AG10803 (cell line): ENCODE data around the gene STRN3.
"Not testable (repeated sequence)": the region's sequence is repeated elsewhere in the genome, so short reads cannot be mapped to it uniquely, and the experiment has no call there.

Experiments
- DNase-seq: peaks from one replicate; pipeline ENCODE4 v3.0.0; 2010; ENCODE audit warnings: low read depth
- H3K4me3 ChIP-seq: 2 replicates; pipeline ENCODE4 v1.5.1; 2011; ENCODE audit warnings: mild to moderate bottlenecking, low read length, control low read depth
- TF ChIP-seq, protein P1 (sequence below): conservative IDR thresholded peaks from 2 replicates; pipeline ENCODE4 v1.5.1; 2011; ENCODE audit warnings: mild to moderate bottlenecking, low read length, control low read depth, inconsistent platforms

STRN3 gene, protein sequence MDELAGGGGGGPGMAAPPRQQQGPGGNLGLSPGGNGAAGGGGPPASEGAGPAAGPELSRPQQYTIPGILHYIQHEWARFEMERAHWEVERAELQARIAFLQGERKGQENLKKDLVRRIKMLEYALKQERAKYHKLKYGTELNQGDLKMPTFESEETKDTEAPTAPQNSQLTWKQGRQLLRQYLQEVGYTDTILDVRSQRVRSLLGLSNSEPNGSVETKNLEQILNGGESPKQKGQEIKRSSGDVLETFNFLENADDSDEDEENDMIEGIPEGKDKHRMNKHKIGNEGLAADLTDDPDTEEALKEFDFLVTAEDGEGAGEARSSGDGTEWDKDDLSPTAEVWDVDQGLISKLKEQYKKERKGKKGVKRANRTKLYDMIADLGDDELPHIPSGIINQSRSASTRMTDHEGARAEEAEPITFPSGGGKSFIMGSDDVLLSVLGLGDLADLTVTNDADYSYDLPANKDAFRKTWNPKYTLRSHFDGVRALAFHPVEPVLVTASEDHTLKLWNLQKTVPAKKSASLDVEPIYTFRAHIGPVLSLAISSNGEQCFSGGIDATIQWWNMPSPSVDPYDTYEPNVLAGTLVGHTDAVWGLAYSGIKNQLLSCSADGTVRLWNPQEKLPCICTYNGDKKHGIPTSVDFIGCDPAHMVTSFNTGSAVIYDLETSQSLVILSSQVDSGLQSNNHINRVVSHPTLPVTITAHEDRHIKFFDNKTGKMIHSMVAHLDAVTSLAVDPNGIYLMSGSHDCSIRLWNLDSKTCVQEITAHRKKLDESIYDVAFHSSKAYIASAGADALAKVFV

DNA sequence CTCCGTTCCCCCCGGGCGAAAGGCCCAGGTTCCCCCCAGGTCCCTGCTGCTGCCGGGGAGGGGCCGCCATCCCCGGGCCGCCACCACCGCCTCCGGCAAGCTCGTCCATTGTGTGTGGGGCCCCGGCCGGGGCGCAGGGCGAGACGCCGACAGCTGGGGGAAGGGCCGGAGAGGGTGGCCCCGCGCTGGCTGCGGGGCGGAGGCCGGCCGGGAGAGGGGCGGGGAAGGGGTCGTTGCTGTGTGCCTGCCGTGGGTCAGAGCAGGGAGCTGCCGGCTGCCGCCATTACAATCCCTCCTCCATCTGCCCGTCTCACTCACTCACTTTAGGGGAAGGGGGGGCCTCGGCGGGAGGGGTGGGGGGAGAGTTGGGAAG, at the start of gene STRN3:
Gene STRN3 (minus strand): TSS at position 303 of the 373 bp plus-strand sequence. CDS start 194 bp downstream, at position 109.
- peak within 1 kb of the TSS; percentile 86 for H3K4me3 ChIP-seq
- TF ChIP-seq, protein P1, sequence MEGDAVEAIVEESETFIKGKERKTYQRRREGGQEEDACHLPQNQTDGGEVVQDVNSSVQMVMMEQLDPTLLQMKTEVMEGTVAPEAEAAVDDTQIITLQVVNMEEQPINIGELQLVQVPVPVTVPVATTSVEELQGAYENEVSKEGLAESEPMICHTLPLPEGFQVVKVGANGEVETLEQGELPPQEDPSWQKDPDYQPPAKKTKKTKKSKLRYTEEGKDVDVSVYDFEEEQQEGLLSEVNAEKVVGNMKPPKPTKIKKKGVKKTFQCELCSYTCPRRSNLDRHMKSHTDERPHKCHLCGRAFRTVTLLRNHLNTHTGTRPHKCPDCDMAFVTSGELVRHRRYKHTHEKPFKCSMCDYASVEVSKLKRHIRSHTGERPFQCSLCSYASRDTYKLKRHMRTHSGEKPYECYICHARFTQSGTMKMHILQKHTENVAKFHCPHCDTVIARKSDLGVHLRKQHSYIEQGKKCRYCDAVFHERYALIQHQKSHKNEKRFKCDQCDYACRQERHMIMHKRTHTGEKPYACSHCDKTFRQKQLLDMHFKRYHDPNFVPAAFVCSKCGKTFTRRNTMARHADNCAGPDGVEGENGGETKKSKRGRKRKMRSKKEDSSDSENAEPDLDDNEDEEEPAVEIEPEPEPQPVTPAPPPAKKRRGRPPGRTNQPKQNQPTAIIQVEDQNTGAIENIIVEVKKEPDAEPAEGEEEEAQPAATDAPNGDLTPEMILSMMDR, result no peak
- no peak for DNase-seq

DNA sequence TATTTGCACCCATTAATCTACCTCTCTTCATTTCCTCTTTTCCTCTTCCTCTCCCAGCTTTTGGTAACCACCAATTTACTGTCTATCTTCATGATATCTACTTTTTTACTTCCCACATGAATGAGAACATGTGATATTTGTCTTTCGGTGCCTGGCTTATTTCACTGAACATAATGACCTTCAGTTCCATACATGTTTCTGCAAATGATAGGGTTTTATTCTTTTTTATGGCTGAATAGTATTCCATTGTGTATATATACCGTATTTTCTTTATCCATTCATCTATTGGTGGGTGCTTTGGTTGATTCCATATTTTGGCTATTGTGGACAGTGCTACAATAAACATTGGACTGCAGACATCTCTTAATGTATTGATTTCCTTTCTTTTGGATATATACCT, 49.0 kb upstream of the STRN3 start:
- TF ChIP-seq, protein P1, result no peak

DNA sequence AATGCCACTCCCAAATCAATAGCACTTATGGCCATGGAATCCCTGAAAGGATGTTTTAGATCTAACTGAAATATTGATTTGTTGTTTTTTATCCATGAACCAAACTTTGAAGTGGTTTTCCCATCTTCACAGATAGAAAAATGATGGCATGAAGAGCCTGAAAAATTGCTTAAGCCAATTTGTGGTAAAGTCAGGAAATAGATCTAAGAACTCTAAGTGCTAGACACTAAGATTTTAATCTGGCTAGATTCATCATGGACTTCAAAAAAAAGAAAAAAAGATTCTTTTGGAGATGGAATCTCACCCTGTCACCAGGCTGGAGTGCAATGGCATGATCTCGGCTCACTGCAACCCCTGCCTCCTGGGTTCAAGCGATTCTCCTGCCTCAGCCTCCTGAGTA, 45.0 kb upstream of the STRN3 start:
- H3K4me3 ChIP-seq, result no peak overlapping the region
- DNase-seq, result peak; percentile 55
- TF ChIP-seq, protein P1, result no peak

More for the DNA sequence above, 49.0 kb upstream of the STRN3 start:
- H3K4me3 ChIP-seq, result no peak overlapping the region
- no peak for DNase-seq

DNA sequence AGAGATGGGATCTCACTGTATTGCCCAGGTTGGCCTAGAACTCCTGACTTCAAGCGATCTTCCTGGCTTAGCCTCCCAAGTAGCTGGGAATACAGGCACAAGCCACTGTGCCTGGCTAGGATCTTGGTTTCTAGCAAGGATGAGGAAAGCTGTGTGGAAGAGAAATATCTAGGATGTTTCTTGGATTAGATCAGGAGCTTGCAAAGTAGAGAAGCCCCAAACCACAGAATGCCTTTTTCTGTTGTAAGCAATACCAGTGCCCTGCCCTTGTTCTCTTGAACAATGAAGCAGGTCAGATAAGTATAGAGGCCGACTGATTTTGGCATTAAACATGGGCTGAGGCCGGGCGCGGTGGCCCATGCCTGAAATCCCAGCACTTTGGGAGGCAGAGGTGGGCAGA, 44.3 kb upstream of the STRN3 start:
- TF ChIP-seq, protein P1, result no peak
- H3K4me3 ChIP-seq, result no peak overlapping the region
- peak; percentile 98 for DNase-seq

DNA sequence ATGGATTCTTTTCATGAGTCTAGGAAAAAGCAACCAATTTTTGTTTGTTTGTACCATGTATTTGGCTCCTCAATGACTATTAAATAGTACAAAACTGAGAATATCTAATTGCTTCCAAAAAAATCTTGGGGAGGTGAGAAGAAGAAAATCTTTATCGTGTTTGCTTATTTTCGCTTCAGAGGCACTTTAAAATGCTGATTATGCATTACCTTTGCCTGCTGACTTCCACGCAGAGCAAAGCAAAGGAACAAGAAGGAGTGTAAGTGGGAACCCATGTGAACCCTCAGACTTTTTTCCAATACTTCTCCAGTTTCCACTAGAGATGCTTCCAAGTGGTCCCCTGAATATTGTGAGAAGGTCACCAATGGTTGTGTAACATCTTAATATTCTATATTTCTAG, 43.2 kb upstream of the STRN3 start:
- TF ChIP-seq, protein P1, result no peak
- no peak for DNase-seq
- H3K4me3 ChIP-seq, result no peak overlapping the region

DNA sequence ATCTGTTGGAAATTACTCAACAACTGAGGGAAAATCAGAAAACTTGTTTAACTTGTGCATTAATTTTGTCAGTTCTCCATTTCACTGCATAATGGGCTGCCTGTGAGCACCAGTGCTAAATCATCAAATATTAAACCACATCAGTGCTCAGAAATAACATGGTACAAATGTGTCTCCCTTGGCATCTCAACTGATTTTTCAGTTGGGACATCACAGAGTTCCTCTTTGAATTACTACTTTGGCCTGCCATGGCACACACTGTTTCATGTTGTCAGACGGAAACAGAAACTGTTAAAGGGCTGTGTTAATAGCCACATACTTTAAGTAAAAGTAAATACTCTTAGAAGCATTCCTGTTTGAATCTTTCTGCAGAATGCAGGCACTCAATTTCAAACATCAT, 42.1 kb upstream of the STRN3 start:
- DNase-seq, result peak; percentile 34
- no peak overlapping the region for H3K4me3 ChIP-seq
- TF ChIP-seq, protein P1, result no peak

DNA sequence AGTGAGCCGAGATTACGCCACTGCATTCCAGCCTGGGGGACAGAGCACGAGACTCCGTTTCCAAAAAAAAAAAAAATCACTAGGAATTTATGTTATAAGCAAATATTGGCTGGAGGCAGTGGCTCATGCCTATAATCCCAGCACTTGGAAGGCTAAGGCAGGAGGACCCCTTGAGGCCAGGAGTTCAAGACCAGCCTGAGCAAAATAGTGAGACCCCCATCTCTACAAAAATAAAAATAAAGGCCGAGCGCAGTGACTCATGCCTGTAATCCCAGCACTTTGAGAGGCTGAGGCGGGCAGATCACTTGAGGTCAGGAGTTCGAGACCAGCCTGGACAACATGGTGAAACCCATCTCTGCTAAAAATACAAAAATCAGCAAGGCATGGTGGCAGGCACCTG, 36.7 kb upstream of the STRN3 start:
- not testable (repeated sequence) for DNase-seq, H3K4me3 ChIP-seq
